Activated CD4-positive, alpha-beta T cell treated with anti-CD3 and anti-CD28 coated beads, Interleukin-2, amount 50 U/mL, for 48 hours (primary cell): ENCODE measurements around the gene TBC1D16.

ENCODE experiments used
- DNase-seq, 2 experiments: peaks; one replicate each; pipeline ENCODE4 v3.0.0-alpha.2; 2020

The TBC1D16 gene

GRCh38 chr17:80035687-80035936 lies at the start of gene TBC1D16:
Gene TBC1D16 (minus strand): TSS chr17:80035872. CDS start chr17:80013547, 22,325 bp downstream.
- no peak for DNase-seq

- DNase-seq = no peak
These were observed 49.1 kb upstream of the TBC1D16 start for GRCh38 chr17:80084773-80085172.

- DNase-seq = no peak
These were observed 47.5 kb upstream of the TBC1D16 start for GRCh38 chr17:80083136-80083661.

GRCh38 chr17:80082403-80083135 lies 46.9 kb upstream of the TBC1D16 start:
- peak; percentile 66 to 70 for DNase-seq

- DNase-seq = no peak
These were observed 45.9 kb upstream of the TBC1D16 start for GRCh38 chr17:80081596-80081995.

- no peak for DNase-seq
These were observed 44.4 kb upstream of the TBC1D16 start for GRCh38 chr17:80080081-80080480.

- DNase-seq = no peak
These were observed 36.7 kb upstream of the TBC1D16 start for GRCh38 chr17:80072410-80072809.

- no peak for DNase-seq
These were observed 35.6 kb upstream of the TBC1D16 start for GRCh38 chr17:80071116-80071841.

- no peak for DNase-seq
These were observed 34.9 kb upstream of the TBC1D16 start for GRCh38 chr17:80070375-80071115.

- DNase-seq = no peak
These were observed 32.9 kb upstream of the TBC1D16 start for GRCh38 chr17:80068301-80069222.

GRCh38 chr17:80067393-80067986 lies 31.8 kb upstream of the TBC1D16 start:
- no peak for DNase-seq

GRCh38 chr17:80065478-80066170 lies 30.0 kb upstream of the TBC1D16 start:
- DNase-seq = no peak

GRCh38 chr17:80064696-80065095 lies 29.0 kb upstream of the TBC1D16 start:
- no peak for DNase-seq

GRCh38 chr17:80063830-80064585 lies 28.3 kb upstream of the TBC1D16 start:
- no peak for DNase-seq

- no peak for DNase-seq
These were observed 25.7 kb upstream of the TBC1D16 start for GRCh38 chr17:80061421-80061820.

GRCh38 chr17:80060644-80061043 lies 25.0 kb upstream of the TBC1D16 start:
- no peak for DNase-seq

- no peak for DNase-seq
These were observed 22.8 kb upstream of the TBC1D16 start for GRCh38 chr17:80058311-80058955.

- DNase-seq = no peak
These were observed 19.9 kb upstream of the TBC1D16 start for GRCh38 chr17:80055597-80055996.

GRCh38 chr17:80053102-80053501 lies 17.4 kb upstream of the TBC1D16 start:
- no peak for DNase-seq

GRCh38 chr17:80051681-80052080 lies 16.0 kb upstream of the TBC1D16 start:
- no peak for DNase-seq
